ENCODE measurements around the gene ATN1.
"Not testable (repeated sequence)": the region's sequence is repeated elsewhere in the genome, so short reads cannot be mapped to it uniquely, and the experiment has no call there.

Gene ATN1

GRCh38 chr12:6927379-6928021 is at the start of gene ATN1:
Gene ATN1 (plus strand): TSS chr12:6927959. CDS start chr12:6934002, 6,043 bp downstream.
- peak within 1 kb of the TSS; percentile 96 for H3K27ac Mint-ChIP-seq
- no peaks in the 10 kb centered on the region for H3K9me3 Mint-ChIP-seq
- H3K36me3 Mint-ChIP-seq: peaks cover 79% of the 10 kb centered on the region
- peak; percentile 36 to 79 for DNase-seq (ENCODE audit: low spot score in 2 of 2)
- H3K4me1 Mint-ChIP-seq: peaks cover 78% of the 10 kb centered on the region
- H3K4me3 Mint-ChIP-seq: peak within 1 kb of the TSS; percentile 89
- peak; percentile 50 for ATAC-seq

- H3K9me3 Mint-ChIP-seq: not testable (repeated sequence)
These were observed 47.9 kb upstream of the ATN1 start for GRCh38 chr12:6879824-6880223.

GRCh38 chr12:6883252-6883651 is 44.5 kb upstream of the ATN1 start:
- ATAC-seq (no peak), DNase-seq (ENCODE audit: low spot score in 2 of 2) (no peak)

More at GRCh38 chr12:6879824-6880223, 47.9 kb upstream of the ATN1 start:
- not testable (repeated sequence) for H3K4me3 Mint-ChIP-seq; ATAC-seq; H3K27ac Mint-ChIP-seq; H3K4me1 Mint-ChIP-seq; DNase-seq (ENCODE audit: low spot score in 2 of 2)
- peaks cover 77% of the 10 kb centered on the region for H3K36me3 Mint-ChIP-seq

GRCh38 chr12:6883683-6884082 is 44.1 kb upstream of the ATN1 start:
- H3K9me3 Mint-ChIP-seq: no peaks in the 10 kb centered on the region
- DNase-seq (ENCODE audit: low spot score in 2 of 2) (no peak), ATAC-seq (peak; percentile 5)
- H3K4me3 Mint-ChIP-seq: no peak overlapping the region
- H3K27ac Mint-ChIP-seq: no peak overlapping the region
- H3K36me3 Mint-ChIP-seq: peaks cover 46% of the 10 kb centered on the region
- H3K4me1 Mint-ChIP-seq: no peaks in the 10 kb centered on the region

More at GRCh38 chr12:6883252-6883651, 44.5 kb upstream of the ATN1 start:
- no peaks in the 10 kb centered on the region for H3K9me3 Mint-ChIP-seq
- peaks cover 51% of the 10 kb centered on the region for H3K36me3 Mint-ChIP-seq
- H3K4me3 Mint-ChIP-seq: no peak overlapping the region
- no peaks in the 10 kb centered on the region for H3K4me1 Mint-ChIP-seq
- H3K27ac Mint-ChIP-seq: no peak overlapping the region

- Mint-ChIP-seq H3K4me1 (no peaks in the 10 kb centered on the region), H3K27ac (no peak overlapping the region), H3K9me3 (no peaks in the 10 kb centered on the region), H3K4me3 (no peak overlapping the region), H3K36me3 (peaks cover 38% of the 10 kb centered on the region)
- no peak for DNase-seq (ENCODE audit: low spot score in 2 of 2)
- no peak for ATAC-seq
These were observed 43.2 kb upstream of the ATN1 start for GRCh38 chr12:6884539-6884938.

GRCh38 chr12:6886206-6886999 is 41.4 kb upstream of the ATN1 start:
- not testable (repeated sequence) for DNase-seq (ENCODE audit: low spot score in 2 of 2); H3K4me3 Mint-ChIP-seq; H3K9me3 Mint-ChIP-seq; H3K4me1 Mint-ChIP-seq; H3K27ac Mint-ChIP-seq; ATAC-seq
- H3K36me3 Mint-ChIP-seq: peaks cover 35% of the 10 kb centered on the region

GRCh38 chr12:6887460-6887859 is 40.3 kb upstream of the ATN1 start:
- peaks cover 32% of the 10 kb centered on the region for H3K36me3 Mint-ChIP-seq

GRCh38 chr12:6888360-6888759 is 39.4 kb upstream of the ATN1 start:
- peaks cover 22% of the 10 kb centered on the region for H3K36me3 Mint-ChIP-seq
- DNase-seq (ENCODE audit: low spot score in 2 of 2) (no peak), ATAC-seq (no peak)
- no peaks in the 10 kb centered on the region for H3K9me3 Mint-ChIP-seq
- peaks cover 13% of the 10 kb centered on the region for H3K4me1 Mint-ChIP-seq
- H3K4me3 Mint-ChIP-seq: no peak overlapping the region
- H3K27ac Mint-ChIP-seq: no peak overlapping the region

More at GRCh38 chr12:6887460-6887859, 40.3 kb upstream of the ATN1 start:
- ATAC-seq: no peak
- Mint-ChIP-seq H3K27ac (no peak overlapping the region), H3K9me3 (no peaks in the 10 kb centered on the region), H3K4me1 (peaks cover 13% of the 10 kb centered on the region), H3K4me3 (no peak overlapping the region)
- DNase-seq (ENCODE audit: low spot score in 2 of 2): no peak

- peaks cover 18% of the 10 kb centered on the region for H3K36me3 Mint-ChIP-seq
- not testable (repeated sequence) for ATAC-seq; H3K9me3 Mint-ChIP-seq; DNase-seq (ENCODE audit: low spot score in 2 of 2); H3K4me3 Mint-ChIP-seq
- H3K4me1 Mint-ChIP-seq: peaks cover 13% of the 10 kb centered on the region
- H3K27ac Mint-ChIP-seq: peak overlapping the region; percentile 14
These were observed 39.0 kb upstream of the ATN1 start for GRCh38 chr12:6888794-6889193.

- DNase-seq (ENCODE audit: low spot score in 2 of 2); H3K9me3 Mint-ChIP-seq; ATAC-seq; H3K36me3 Mint-ChIP-seq: not testable (repeated sequence)
- peaks cover 13% of the 10 kb centered on the region for H3K4me1 Mint-ChIP-seq
- H3K4me3 Mint-ChIP-seq: peak overlapping the region; percentile 75
- peak overlapping the region; percentile 93 for H3K27ac Mint-ChIP-seq
These were observed 37.8 kb upstream of the ATN1 start for GRCh38 chr12:6889775-6890573.

- H3K27ac Mint-ChIP-seq: peak overlapping the region; percentile 93
- H3K9me3 Mint-ChIP-seq: no peaks in the 10 kb centered on the region
These were observed 36.7 kb upstream of the ATN1 start for GRCh38 chr12:6890789-6891645.

GRCh38 chr12:6891646-6892001 is 36.1 kb upstream of the ATN1 start:
- peak; percentile 27 for ATAC-seq
- no peaks in the 10 kb centered on the region for H3K36me3 Mint-ChIP-seq
- peaks cover 13% of the 10 kb centered on the region for H3K4me1 Mint-ChIP-seq
- no peak for DNase-seq (ENCODE audit: low spot score in 2 of 2)
- H3K4me3 Mint-ChIP-seq: peak overlapping the region; percentile 75
- no peaks in the 10 kb centered on the region for H3K9me3 Mint-ChIP-seq
- peak overlapping the region; percentile 93 for H3K27ac Mint-ChIP-seq

More at GRCh38 chr12:6890789-6891645, 36.7 kb upstream of the ATN1 start:
- peak overlapping the region; percentile 75 for H3K4me3 Mint-ChIP-seq
- peak; percentile 97 for ATAC-seq
- H3K4me1 Mint-ChIP-seq: peaks cover 13% of the 10 kb centered on the region
- DNase-seq (ENCODE audit: low spot score in 2 of 2): peak; percentile 99
- H3K36me3 Mint-ChIP-seq: no peaks in the 10 kb centered on the region

- H3K9me3 Mint-ChIP-seq; ATAC-seq; H3K36me3 Mint-ChIP-seq; DNase-seq (ENCODE audit: low spot score in 2 of 2); H3K4me3 Mint-ChIP-seq: not testable (repeated sequence)
- peak overlapping the region; percentile 93 for H3K27ac Mint-ChIP-seq
- peaks cover 13% of the 10 kb centered on the region for H3K4me1 Mint-ChIP-seq
These were observed 35.1 kb upstream of the ATN1 start for GRCh38 chr12:6892683-6893082.

GRCh38 chr12:6894321-6894720 is 33.4 kb upstream of the ATN1 start:
- Mint-ChIP-seq H3K9me3 (no peaks in the 10 kb centered on the region), H3K36me3 (no peaks in the 10 kb centered on the region), H3K27ac (no peak overlapping the region), H3K4me1 (peaks cover 13% of the 10 kb centered on the region), H3K4me3 (no peak overlapping the region)
- DNase-seq (ENCODE audit: low spot score in 2 of 2) (no peak), ATAC-seq (no peak)
